ENCODE results near the gene PCK2.

Gene PCK2

GRCh38 chr14:24084440-24084839, 9.7 kb upstream of the PCK2 start:
- DNase-seq: no peak
- Histone ChIP-seq H3K27ac (ENCODE audit: low read length) (no peak overlapping the region), H3K9ac (ENCODE audit: low read length) (no peak overlapping the region), H3K4me2 (ENCODE audit: low read depth, low read length) (no peak overlapping the region), H3K4me1 (ENCODE audit: low read length) (peaks cover 8% of the 10 kb centered on the region), H3K36me3 (replicated peaks; ENCODE audit: insufficient read depth, low read length) (no peaks in the 10 kb centered on the region), H3K27me3 (replicated peaks; ENCODE audit: insufficient read depth, low read length) (no peaks in the 10 kb centered on the region), H3K79me2 (ENCODE audit: low read length) (no peaks in the 10 kb centered on the region), H3K9me3 (replicated peaks; ENCODE audit: insufficient read depth, low read length) (no peaks in the 10 kb centered on the region), H3K9me2 (replicated peaks; ENCODE audit: insufficient read depth, low read length) (no peaks in the 10 kb centered on the region), H3F3A (ENCODE audit: insufficient read depth, low read length) (no peaks in the 10 kb centered on the region), H3K4me3 (ENCODE audit: low read length) (no peak overlapping the region), H2AFZ (ENCODE audit: low read length) (no peak overlapping the region), H4K20me1 (ENCODE audit: insufficient read depth, low read length) (no peaks in the 10 kb centered on the region)
- TF ChIP-seq EZH2 (optimal IDR thresholded peaks at IDR 0.05; ENCODE audit: low read depth, low read length): no peak
- TF ChIP-seq EZH2phosphoT487 (IDR thresholded peaks at IDR 0.05; ENCODE audit: low read length): no peak
- TF ChIP-seq, protein P1, sequence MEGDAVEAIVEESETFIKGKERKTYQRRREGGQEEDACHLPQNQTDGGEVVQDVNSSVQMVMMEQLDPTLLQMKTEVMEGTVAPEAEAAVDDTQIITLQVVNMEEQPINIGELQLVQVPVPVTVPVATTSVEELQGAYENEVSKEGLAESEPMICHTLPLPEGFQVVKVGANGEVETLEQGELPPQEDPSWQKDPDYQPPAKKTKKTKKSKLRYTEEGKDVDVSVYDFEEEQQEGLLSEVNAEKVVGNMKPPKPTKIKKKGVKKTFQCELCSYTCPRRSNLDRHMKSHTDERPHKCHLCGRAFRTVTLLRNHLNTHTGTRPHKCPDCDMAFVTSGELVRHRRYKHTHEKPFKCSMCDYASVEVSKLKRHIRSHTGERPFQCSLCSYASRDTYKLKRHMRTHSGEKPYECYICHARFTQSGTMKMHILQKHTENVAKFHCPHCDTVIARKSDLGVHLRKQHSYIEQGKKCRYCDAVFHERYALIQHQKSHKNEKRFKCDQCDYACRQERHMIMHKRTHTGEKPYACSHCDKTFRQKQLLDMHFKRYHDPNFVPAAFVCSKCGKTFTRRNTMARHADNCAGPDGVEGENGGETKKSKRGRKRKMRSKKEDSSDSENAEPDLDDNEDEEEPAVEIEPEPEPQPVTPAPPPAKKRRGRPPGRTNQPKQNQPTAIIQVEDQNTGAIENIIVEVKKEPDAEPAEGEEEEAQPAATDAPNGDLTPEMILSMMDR (IDR thresholded peaks at IDR 0.05; ENCODE audit: low read length): no peak

- no peaks in the 10 kb centered on the region for H3F3A ChIP-seq (ENCODE audit: insufficient read depth, low read length)
- no peaks in the 10 kb centered on the region for H3K9me3 ChIP-seq (replicated peaks; ENCODE audit: insufficient read depth, low read length)
- no peaks in the 10 kb centered on the region for H3K9me2 ChIP-seq (replicated peaks; ENCODE audit: insufficient read depth, low read length)
- no peak overlapping the region for H3K27ac ChIP-seq (ENCODE audit: low read length)
- no peak overlapping the region for H2AFZ ChIP-seq (ENCODE audit: low read length)
- no peak overlapping the region for H3K4me3 ChIP-seq (ENCODE audit: low read length)
- H3K9ac ChIP-seq (ENCODE audit: low read length): no peak overlapping the region
- TF ChIP-seq EZH2 (optimal IDR thresholded peaks at IDR 0.05; ENCODE audit: low read depth, low read length): no peak
- TF ChIP-seq, protein P1 (IDR thresholded peaks at IDR 0.05; ENCODE audit: low read length): no peak
- no peak for TF ChIP-seq EZH2phosphoT487 (IDR thresholded peaks at IDR 0.05; ENCODE audit: low read length)
- no peaks in the 10 kb centered on the region for H3K36me3 ChIP-seq (replicated peaks; ENCODE audit: insufficient read depth, low read length)
- peaks cover 7% of the 10 kb centered on the region for H3K4me1 ChIP-seq (ENCODE audit: low read length)
- no peak overlapping the region for H3K4me2 ChIP-seq (ENCODE audit: low read depth, low read length)
- DNase-seq: no peak
- H3K79me2 ChIP-seq (ENCODE audit: low read length): no peaks in the 10 kb centered on the region
- no peaks in the 10 kb centered on the region for H3K27me3 ChIP-seq (replicated peaks; ENCODE audit: insufficient read depth, low read length)
- H4K20me1 ChIP-seq (ENCODE audit: insufficient read depth, low read length): no peaks in the 10 kb centered on the region
Observed at GRCh38 chr14:24085215-24085614, 8.9 kb upstream of the PCK2 start.

GRCh38 chr14:24086193-24086955, 7.7 kb upstream of the PCK2 start:
- Histone ChIP-seq H3K27ac (ENCODE audit: low read length) (no peak overlapping the region), H3K9me3 (replicated peaks; ENCODE audit: insufficient read depth, low read length) (no peaks in the 10 kb centered on the region), H2AFZ (ENCODE audit: low read length) (no peak overlapping the region), H4K20me1 (ENCODE audit: insufficient read depth, low read length) (no peaks in the 10 kb centered on the region), H3K27me3 (replicated peaks; ENCODE audit: insufficient read depth, low read length) (no peaks in the 10 kb centered on the region), H3K4me2 (ENCODE audit: low read depth, low read length) (no peak overlapping the region), H3K4me1 (ENCODE audit: low read length) (no peaks in the 10 kb centered on the region), H3K79me2 (ENCODE audit: low read length) (no peaks in the 10 kb centered on the region), H3K9me2 (replicated peaks; ENCODE audit: insufficient read depth, low read length) (no peaks in the 10 kb centered on the region), H3K36me3 (replicated peaks; ENCODE audit: insufficient read depth, low read length) (no peaks in the 10 kb centered on the region), H3F3A (ENCODE audit: insufficient read depth, low read length) (no peaks in the 10 kb centered on the region), H3K9ac (ENCODE audit: low read length) (no peak overlapping the region), H3K4me3 (ENCODE audit: low read length) (no peak overlapping the region)
- no peak for DNase-seq
- TF ChIP-seq EZH2phosphoT487 (IDR thresholded peaks at IDR 0.05; ENCODE audit: low read length) (no peak), EZH2 (optimal IDR thresholded peaks at IDR 0.05; ENCODE audit: low read depth, low read length) (no peak)
- TF ChIP-seq, protein P1 (IDR thresholded peaks at IDR 0.05; ENCODE audit: low read length): no peak
